ENCODE measurements around the gene RNF6.

Gene RNF6

DNA sequence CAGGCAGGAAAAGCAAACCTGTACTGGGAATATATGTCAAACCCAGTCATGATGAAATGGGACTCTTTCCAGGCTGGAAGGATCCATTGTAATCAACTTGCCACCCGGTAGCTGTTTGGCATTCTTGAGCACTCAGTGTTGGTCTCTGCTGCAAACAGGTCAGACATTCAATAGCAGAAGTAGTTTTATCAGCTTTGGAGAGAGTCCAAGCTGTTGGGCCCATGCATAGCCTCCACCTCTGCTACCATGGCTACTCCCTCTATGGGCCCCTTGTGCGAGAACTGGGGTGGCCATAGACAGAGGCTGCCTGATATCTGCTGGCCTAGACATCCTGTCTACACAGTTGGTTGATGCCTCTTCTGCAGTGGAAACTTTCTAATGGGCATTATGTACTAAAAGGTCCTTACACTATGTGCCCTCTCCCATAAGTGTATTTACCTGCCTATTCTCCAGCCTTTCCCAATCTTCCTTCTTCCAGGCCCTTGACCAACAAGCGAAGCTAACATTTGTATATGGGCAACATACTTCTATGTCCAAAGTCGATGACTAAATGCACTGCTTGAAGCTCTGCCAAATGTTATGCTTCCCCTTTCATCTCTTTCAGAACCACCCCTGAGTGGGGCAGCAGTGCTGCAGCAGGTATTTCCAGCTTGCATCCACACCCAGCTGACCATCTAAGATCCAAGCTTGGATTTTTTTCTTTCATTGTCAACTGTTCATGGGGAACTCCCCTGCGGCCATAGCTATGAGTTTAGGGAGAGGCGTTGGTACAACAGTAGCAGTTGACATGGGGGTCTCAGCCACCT is 5.3 kb upstream of the RNF6 start:
- DNase-seq (ENCODE audit: low read depth in 2 of 2, low spot score in 1 of 2), result no peak

DNA sequence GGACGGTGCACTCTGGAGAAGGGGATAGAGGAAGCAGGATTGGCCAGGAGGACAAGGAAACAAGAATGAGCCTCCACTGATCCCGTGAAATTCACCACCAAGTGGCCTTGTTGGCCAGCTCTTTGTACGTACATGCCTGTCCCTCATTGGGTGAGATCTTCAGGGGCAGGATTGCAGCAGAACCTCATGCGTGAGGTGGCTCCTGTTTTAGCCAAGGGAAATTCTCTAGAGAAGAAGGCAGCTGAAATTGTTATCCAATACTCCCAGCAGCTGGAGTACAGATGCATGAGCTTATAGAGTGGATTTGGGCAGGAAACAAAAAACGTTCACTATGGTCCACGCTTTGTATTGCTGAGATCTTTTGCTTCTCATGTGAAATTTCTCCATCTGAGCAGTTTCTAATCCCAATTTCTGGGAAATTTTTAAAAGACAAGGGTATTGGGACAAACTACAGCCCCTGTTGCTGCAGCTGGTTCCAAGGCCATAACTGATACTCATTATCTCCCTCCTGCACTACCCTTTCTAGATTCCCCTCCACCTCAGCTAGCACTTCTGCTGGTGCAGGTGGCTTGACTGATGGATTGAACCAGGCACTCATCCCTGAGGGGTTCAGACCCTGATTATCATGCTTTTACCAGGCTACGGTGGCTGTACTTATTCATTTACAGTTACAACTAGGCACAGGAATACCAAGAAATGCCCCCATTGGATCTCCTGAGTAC is 3.9 kb upstream of the RNF6 start:
- no peak for DNase-seq (ENCODE audit: low read depth in 2 of 2, low spot score in 1 of 2)

DNA sequence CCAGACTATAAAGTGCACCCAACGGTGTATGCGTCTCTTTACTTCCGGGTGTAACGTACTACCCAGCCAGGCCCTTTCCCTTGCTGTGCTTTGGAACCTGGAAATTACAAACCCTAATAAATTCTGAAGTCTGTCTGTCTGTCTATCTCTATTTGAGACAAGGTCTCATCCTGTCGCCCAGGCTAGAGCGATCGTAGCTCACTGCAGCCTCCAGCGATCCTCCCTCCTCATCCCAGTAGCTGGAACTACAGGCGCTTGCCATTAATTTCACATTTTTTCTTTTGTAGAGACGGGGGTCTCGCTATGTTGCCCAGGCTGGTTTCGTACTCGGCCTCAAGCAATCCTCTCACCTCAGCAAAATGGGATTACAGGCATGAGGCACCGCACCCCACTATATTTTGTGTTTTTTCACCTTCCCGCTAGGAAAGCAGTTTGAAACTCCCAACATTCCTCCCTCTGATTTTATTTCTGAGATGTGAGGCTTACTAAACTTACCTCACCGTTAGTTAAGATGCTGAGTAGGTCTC is 469 bp upstream of the RNF6 start:
- no peak for DNase-seq (ENCODE audit: low read depth in 2 of 2, low spot score in 1 of 2)

DNA sequence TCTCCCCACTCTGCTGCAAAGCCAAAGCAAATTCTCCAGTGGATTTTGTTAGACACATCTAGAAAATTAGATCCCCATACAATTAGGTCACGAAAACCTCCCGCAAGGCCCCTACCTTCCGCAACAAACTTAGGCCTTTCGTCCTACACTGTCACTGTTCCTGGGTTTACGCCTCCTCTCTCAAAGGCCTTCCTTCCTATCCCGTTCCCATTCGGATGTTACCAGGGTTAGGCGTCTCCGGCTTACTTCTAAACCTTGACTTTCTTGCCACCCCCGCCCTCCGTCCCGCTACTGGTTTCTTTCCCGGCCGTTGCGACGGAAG is 754 bp downstream of the RNF6 start:
- DNase-seq (ENCODE audit: low read depth in 2 of 2, low spot score in 1 of 2), result no peak

DNA sequence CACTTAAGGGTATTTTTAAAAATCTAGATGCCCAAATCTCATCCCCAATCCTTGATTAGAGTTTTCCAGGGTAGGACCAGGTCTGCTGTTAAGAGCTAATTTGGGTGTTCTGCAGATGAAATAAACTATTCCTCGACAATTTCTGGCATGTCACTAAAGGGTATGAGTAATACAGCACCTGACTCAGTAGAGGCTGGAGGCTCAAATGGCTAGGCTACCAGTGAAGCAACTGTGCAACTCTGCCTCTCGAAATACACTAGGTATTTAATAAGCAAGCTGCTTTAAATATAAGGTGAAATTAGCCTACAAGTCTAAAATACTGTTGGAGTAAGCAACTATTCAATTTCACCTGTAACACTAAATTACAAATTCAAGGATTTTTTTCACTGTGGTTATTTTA is 1.5 kb downstream of the RNF6 start:
- no peak for DNase-seq (ENCODE audit: low read depth in 2 of 2, low spot score in 1 of 2)

DNA sequence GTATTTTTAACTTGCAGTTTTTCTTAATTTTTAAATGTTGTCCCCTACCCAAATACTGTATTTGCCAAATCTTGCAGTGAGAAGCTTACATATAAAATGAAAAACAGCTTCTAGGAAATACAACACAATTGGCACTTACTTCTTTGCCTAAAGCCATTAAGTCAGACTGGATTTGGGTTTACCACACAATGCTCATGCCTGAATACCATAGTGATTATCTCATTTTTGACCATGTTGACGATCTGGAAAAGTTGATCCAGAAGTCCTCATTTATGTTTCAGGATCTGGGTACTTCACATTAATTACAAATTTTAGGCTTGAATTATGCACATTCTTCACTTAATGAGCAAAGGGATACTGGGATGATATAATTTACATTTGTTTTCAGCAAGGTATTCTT is 2.4 kb downstream of the RNF6 start:
- no peak for DNase-seq (ENCODE audit: low read depth in 2 of 2, low spot score in 1 of 2)

DNA sequence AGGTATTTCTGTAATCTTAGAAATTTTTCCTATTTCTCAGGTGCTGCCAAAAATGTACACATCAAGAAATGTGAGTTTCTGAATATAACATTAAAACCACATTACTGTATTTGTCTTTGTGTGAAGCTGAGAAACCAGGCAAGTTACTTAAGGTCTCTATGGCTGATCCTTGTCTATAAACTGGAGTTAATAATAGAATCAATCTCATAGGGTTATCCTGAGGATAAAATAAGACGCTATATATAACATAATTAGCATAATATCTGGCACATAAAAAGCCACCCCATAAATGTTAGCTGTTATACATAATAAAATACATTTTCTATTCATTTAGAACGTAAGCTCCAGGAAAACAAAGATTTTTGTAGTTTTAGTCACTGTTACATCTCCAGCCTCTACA is 6.1 kb downstream of the RNF6 start:
- no peak for DNase-seq (ENCODE audit: low read depth in 2 of 2, low spot score in 1 of 2)

DNA sequence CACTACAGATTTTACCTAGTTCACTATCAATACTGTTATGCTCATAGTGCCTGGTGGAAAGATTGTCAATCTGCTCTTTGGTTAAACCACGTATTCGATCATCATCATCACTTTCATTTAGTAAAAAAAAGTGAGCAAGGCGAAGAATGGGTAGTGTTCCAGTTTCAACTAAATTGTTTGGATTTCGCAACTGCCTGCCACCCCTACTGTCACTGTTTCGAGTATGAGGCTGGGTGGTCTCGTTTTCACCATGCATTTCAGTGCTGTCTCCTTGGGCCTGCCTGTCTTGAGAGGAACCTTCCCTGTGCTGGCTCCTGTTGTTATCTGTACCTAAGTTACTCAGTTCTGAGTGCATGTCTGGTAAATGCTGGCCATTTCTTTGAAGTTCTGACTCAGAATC is 8.1 kb downstream of the RNF6 start:
- DNase-seq (ENCODE audit: low read depth in 2 of 2, low spot score in 1 of 2), result no peak

DNA sequence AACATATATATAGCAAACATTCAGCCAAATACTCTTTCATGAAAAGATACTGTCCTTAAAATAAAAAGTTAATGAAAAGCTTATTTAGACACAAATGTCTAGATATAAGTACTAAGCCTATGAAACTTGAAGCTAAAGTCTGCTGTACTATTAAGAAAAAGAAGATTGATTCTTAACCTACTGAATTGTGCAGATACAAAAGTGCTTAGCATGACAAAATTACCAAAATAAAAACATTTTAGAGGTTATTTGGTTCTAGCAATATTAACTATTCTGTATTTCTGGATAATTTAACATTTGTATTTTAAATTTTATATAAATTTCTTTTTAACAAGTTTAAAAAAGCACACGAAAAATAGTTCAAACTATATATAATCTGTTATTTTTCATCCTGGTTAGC is 8.8 kb downstream of the RNF6 start:
- DNase-seq (ENCODE audit: low read depth in 2 of 2, low spot score in 1 of 2), result no peak

DNA sequence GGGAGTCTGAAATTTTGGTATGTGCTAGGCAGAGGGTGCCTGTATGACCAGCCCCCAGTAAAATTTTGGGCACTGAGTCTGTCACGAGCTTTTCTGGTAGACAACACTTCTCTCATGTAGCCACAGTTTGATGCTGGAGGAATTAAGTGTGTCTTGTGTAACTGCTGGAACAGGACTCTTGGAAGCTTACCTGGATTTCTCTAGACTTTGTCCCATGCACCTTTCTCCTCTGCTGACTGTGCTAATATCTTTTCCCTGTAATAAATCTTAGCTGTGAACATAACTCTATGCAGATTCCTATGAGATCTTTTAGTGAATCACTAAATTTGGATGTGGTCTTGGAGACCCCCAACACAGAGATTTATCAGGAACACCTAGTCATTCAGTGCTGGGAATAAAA is 13.8 kb downstream of the RNF6 start:
- no peak for DNase-seq (ENCODE audit: low read depth in 2 of 2, low spot score in 1 of 2)

DNA sequence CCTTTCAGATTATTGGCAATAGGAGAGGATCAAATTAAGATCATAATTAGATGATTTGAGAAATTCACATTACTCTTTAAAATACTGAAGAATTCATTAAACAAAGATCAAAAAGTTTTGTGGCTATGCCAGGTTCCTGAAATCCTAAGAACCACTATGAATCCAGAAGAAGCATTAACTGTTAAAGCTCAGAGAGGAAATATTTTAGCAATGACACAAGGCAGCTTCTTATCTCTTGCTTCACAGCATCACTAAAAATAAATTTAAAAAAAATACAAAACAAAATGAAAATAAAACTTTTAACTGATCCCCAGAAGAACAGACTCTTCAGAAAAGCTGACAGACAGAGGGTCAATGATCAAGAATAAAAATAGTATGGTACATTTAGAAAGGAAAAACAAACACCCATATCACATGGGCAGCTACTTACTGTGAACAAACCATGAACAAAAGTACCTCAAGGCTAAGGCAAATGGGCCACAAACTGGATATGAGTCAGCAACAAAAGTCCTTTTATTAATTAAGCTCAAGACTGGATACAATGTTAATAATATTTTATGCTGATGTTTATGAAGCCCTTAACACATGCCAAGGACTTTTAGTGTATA is 19.6 kb downstream of the RNF6 start:
- DNase-seq (ENCODE audit: low read depth in 2 of 2, low spot score in 1 of 2), result no peak

DNA sequence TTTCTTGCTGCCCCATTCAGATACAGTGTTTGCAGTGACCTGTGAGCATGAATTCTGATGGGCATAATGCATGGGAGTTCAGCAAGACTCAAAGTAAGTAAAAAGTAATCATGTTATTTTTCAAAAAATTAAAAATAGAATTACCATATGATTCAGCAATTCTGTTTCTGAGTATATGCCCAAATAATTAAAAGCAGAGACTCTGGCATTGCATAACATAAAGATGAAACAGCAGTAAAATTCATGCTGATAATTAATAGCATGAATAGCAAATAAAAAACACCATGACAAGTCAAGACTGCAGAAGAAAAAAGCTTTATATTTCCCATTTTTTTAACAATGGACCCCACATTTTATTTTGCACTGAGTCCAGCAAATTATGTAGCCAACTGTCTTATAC is 21.3 kb downstream of the RNF6 start:
- no peak for DNase-seq (ENCODE audit: low read depth in 2 of 2, low spot score in 1 of 2)

DNA sequence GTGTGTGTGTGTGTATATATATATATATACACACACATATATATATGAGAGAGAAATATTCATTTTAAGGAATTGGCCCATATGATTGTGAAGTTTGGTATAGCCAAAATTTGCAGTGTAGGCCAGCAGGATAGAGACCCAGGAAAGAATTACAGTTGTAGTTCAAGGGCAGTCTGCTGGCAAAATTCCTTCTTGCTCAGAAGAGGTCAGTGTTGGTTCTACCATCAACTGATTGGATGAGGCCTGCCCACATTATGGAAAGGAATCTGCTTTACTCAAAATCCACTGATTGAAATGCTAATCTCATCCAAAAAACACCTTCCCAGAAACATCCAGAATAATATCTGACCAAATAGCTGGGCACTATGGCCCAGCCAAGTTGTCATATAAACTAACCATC is 24.0 kb downstream of the RNF6 start:
- DNase-seq (ENCODE audit: low read depth in 2 of 2, low spot score in 1 of 2), result no peak

DNA sequence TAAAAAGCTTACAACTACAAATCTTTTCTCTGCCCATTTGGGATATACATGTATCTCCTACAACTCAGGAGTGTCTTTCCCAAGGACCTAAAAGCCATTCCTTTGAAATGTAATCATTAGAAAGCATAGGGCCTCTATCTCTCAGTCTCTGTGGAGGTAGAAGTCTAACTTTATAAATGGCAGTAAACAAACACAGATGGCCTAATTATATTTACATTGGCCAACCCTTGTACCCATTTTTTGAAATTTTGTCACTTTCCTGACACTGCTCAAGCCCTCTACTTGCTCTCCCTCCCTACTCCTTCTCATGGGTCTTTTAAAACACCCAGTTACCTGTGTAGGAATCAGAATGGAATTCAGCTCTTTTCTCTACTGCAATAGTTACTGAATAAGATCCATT is 24.8 kb downstream of the RNF6 start:
- no peak for DNase-seq (ENCODE audit: low read depth in 2 of 2, low spot score in 1 of 2)

DNA sequence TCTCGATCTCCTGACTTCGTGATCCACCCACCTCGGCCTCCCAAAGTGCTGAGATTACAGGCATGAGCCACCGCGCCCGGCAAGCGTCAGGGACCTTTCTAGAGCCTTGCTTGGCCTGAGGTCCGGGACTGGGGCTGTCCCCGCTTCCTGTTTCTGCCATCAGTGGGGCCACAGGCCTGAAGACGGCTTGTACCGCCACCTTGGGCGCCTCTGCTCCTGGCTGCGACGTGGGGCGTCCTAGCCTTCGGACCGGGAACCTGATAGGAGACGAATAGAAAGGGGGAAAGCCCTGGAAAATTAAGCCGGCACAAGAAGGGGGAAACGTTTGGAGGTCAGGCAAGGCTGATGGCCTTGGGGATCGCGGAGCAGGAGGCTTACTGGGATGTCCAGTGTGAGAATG is 35.1 kb downstream of the RNF6 start:
- no peak for DNase-seq (ENCODE audit: low read depth in 2 of 2, low spot score in 1 of 2)

DNA sequence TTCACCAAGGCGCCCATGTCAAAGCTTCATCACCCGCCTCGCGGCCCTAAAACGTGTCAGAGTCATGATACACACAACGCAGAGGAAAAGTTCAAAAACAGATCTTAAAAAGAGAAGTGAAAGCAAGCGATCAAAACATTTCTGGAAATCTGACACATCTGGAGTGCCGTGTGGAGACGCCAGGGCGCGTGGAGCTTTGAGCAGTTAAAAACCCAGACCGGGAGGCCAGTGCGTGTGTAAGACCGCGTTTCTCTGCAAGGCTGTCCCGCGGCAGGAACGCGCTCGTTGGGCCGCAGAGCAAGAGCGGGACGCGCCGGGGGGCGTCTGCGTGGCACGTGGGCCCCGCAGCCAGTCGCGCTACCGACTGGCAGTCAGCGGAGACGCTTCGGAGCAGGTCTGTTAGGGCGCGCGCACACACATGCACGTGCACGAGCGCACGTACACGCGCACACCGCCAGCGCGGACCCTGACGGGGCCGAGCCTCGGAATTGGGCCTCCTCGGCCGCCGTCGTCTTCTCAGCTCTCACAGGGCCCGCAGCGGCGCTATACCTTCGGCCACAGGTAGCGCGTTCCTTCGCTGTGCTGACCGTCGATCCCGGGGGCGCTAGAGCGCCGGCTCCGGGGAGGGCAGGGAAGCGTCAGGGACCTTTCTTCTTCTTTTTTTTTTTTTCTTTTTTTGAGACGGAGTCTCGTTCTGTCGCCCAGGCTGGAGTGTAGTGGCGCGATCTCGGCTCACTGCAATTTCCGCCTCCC is 35.8 kb downstream of the RNF6 start:
- peak; percentile 66 to 77 for DNase-seq (ENCODE audit: low read depth in 2 of 2, low spot score in 1 of 2)

DNA sequence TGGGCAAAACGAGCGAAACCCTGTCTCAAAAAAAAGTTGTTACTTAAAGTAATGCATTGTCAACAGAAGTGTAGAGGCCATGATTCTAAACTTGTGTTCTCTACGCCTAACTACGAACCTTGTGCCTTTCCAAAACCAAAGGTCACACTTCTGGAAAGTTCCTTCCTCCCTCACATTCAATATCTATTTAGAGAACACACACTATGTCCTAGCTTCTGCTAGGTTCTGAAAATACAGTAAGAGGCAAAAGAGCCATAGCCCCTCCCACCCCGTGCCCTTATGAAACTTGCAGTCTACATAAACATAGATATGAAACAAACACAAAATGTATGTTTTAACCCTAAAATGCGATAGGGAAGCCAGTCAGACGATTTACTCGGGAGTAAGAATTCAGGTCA is 36.4 kb downstream of the RNF6 start:
- DNase-seq (ENCODE audit: low read depth in 2 of 2, low spot score in 1 of 2), result no peak

DNA sequence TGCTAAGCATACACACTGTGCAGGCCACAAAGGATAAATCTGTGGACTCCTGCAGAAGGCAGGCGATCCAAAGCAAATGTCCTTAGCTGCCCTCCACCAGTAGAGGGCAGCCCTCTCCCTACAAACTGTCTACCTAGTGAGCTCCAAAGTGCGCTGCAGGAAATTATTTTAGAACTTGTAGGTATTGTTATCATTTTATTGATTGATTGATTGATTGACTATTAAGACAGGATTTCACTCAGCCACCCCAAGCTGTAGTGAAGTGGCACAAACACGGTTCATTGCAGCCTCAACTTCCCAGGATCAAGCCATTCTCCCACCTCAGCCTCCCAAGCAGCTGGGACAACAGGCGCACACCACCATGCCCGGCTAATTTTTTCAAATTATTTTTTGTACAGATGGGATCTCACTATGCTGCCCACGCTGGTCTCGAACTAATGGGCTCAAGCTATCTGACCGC is 37.3 kb downstream of the RNF6 start:
- DNase-seq (ENCODE audit: low read depth in 2 of 2, low spot score in 1 of 2), result peak; percentile 19 to 38

DNA sequence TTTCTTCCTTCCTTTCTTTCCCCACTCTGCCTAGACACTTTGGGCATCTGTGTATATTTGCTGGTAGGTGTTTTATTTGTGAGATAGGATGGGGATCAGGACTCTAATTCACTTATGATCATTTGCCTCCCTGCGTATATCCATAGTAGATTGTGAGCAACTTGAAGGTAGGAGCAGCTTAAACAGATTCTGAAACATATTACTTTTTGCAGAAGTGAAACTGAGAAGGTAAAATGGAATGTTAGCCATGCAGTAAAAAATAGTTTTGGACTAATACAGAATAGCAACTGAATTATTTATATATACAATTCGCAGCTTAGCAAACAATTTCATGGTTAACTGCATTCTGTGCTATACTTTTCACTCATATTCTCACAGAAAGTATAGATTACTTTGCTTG is 38.7 kb downstream of the RNF6 start:
- DNase-seq (ENCODE audit: low read depth in 2 of 2, low spot score in 1 of 2), result no peak

DNA sequence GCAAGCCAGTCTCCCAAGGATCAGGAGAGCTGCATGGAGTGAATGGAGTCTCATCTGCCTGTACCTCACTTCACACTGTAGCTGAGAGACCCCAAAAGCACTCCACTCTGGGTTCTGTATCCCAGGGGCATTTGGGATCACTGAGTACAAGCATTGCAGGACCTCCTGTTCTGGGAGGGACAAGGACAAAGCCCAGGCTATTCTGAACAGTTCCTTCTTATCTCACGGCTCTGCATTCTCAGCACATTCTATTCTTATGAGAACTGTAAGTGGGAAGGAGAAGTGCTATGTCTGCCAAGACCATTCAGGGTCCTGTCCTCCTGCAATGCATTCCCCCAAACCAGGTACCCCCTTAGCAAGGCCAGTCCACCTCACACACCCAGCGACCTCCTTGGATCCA is 42.8 kb downstream of the RNF6 start:
- no peak for DNase-seq (ENCODE audit: low read depth in 2 of 2, low spot score in 1 of 2)

DNA sequence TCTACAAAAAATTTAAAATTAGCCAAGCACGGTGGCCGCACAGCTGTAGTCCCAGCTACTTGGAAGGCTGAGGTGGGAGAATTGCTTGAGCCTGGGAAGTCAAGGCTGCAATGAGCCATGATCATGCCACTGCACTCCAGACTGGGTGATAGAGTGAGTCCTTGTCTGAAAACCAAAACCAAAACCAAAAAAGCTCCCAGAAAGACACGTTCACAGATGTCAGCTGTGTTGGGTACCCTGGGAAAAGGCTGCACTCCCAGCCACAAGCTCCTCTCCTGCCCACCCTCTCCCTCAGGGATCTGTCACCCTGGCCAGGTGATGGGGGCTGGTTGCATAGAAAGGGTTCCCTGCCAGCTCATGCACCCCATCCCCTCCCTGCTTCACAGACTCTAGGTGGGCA is 53.3 kb downstream of the RNF6 start:
- DNase-seq (ENCODE audit: low read depth in 2 of 2, low spot score in 1 of 2), result no peak

Measured in stimulated activated CD8-positive, alpha-beta memory T cell treated with anti-CD3 and anti-CD28 coated beads, Interleukin-4, amount 100 ng/mL, for 1 hour (primary cell).